ENCODE results near the gene LYST. TPM values are rescaled to one million over a fixed set of nuclear protein-coding genes. Genes with fewer than 3 reads are reported as not detected.

Gene LYST
- total RNA-seq, 2 experiments from 2014 or later, result 19.0 to 21.1 TPM

DNA sequence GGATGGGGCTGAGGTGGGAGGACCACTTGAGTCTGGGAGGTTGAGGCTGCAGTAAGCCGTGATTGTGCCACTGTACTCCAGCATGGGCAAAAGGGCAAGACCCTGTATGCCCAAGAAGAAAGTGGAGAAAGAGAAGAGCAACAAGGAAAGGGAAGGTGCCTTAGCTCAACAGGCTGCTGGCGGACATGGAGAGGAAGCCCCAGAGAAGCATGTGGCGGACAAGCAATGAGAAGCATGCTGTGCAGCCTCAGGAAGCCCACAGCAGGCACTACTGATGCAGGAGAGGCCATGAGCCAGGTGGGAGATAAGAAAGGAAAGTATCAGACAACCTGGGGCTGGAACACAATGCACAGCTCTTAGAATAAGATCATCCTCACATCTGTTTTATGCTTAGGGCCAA, 184.5 kb downstream of the LYST start:
- Mint-ChIP-seq H3K9me3 (no peaks in the 10 kb centered on the region), H3K4me1 (ENCODE audit: low read depth) (no peaks in the 10 kb centered on the region), H3K27me3 (ENCODE audit: low read depth) (no peaks in the 10 kb centered on the region), H3K27ac (no peak overlapping the region), H3K36me3 (ENCODE audit: low read depth) (peaks cover 29% of the 10 kb centered on the region), H3K4me3 (no peak overlapping the region)
- intact Hi-C loops (cut with micrococcal nuclease), result no loop called here
- no peak for DNase-seq
- CTCF ChIA-PET, result no interaction called here

DNA sequence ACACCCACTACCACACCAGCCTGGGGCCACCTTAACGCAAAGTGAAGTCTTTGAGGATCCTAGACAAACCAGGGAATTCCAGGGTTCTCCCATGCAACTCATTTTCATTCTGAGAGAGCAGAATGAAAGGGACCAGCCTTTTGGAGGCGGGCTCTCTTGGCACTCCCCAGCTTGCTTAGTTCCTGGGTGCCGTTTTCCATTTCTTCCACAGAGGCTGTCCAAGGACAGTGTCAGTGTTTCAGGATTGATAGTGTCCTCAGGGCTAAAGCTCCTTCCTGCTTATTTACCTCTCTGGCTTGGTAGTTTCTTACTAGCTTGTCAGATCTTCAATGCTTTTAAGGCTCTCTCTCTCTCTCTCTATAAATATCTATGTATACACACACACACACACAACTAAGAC, 187.1 kb downstream of the LYST start:
- no peak overlapping the region for H3K4me3 Mint-ChIP-seq
- H3K36me3 Mint-ChIP-seq (ENCODE audit: low read depth), result peaks cover 44% of the 10 kb centered on the region
- DNase-seq, result no peak
- H3K4me1 Mint-ChIP-seq (ENCODE audit: low read depth), result no peaks in the 10 kb centered on the region
- peaks cover 13% of the 10 kb centered on the region for H3K9me3 Mint-ChIP-seq
- CTCF ChIA-PET, result no interaction called here
- no peaks in the 10 kb centered on the region for H3K27me3 Mint-ChIP-seq (ENCODE audit: low read depth)
- intact Hi-C loops (cut with micrococcal nuclease), result no loop called here
- H3K27ac Mint-ChIP-seq, result no peak overlapping the region

DNA sequence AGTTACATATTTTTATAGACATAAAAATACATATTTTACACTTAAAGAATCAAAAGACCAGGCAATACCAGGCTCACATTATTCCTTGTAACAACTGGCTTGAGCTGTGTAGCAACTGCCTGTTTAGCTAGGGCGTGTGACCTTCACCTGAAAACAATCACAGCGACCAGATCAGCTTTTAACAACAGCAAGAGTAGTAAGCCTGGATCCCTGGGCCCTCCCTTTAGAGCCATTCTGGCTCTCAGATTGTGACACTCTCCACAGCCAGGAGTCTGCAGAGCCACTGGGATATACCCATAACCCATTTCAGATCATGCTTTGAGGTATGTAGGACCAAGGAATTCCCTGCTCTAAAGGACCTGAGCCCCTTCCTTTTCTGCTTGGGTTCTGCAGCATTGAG, 187.7 kb downstream of the LYST start:
- peaks cover 45% of the 10 kb centered on the region for H3K36me3 Mint-ChIP-seq (ENCODE audit: low read depth)
- no peak overlapping the region for H3K4me3 Mint-ChIP-seq
- H3K9me3 Mint-ChIP-seq, result peaks cover 13% of the 10 kb centered on the region
- no peak for DNase-seq
- H3K27ac Mint-ChIP-seq, result no peak overlapping the region
- intact Hi-C loops (cut with micrococcal nuclease), result no loop called here
- CTCF ChIA-PET, result interaction anchor here (0.5 kb wide), 1 partner anchor 15 kb away, joined by 3 read pairs; no protein-coding TSS in a partner anchor
- H3K4me1 Mint-ChIP-seq (ENCODE audit: low read depth), result no peaks in the 10 kb centered on the region
- H3K27me3 Mint-ChIP-seq (ENCODE audit: low read depth), result no peaks in the 10 kb centered on the region

DNA sequence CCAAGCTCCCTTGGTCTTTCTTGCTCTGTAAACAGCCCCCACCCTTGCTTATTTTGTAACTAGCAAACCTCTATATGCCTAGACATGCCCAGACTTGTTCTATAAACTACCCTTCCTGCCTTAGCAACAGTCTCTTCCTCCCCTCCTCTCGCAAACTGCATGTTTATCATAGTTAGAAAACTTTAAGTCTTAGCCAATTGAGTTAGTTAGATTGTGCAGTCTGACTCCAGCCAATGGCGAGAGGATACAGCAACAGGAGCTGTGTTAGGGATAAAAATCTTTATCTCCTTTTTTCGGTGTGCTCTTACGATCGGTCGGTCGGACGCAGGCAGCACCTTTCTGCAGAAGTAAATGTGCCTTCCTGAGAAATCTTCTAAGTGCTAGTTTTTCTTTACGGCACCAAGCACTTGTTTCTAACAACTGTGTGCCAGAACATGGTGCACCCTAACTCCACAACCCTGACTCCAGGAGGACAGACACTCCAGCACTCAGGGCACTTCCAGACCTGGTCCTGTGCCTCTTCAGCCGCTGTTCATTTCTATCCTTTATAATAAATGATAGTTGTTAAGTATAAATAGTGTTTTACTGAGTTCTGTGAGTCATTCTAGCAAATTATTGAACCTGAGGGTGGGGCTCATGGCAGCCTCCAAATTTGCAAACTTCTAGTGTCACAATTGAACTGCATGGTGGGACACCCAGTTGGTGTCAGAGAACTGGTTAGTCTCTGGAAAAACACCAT, 191.4 kb downstream of the LYST start:
- CTCF ChIA-PET, result no interaction called here
- Mint-ChIP-seq H3K9me3 (peaks cover 42% of the 10 kb centered on the region), H3K27ac (peak overlapping the region; percentile 68), H3K27me3 (ENCODE audit: low read depth) (no peaks in the 10 kb centered on the region), H3K4me1 (ENCODE audit: low read depth) (no peaks in the 10 kb centered on the region), H3K36me3 (ENCODE audit: low read depth) (peaks cover 69% of the 10 kb centered on the region), H3K4me3 (no peak overlapping the region)
- DNase-seq, result no peak
- intact Hi-C loops (cut with micrococcal nuclease), result no loop called here

DNA sequence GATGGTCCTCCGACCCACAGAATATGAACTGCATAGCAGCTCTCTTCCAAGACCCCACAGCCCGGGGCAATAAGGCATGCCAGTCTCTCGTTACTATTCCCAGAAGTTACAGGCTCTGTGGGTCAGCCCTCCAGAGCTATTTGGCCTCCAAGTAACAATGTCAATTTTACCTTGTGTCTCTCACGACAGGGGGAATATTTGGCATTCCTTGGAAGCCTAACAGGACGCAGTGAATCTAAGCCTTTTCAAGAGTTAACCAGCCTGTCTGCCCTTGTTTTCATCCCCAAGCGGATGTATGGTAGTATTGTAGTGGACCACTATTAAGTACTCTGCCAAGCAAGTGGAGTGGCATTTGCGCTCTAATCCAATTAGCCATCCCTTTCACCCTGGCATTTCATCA, 192.7 kb downstream of the LYST start:
- DNase-seq, result no peak
- Mint-ChIP-seq H3K27ac (no peak overlapping the region), H3K36me3 (ENCODE audit: low read depth) (peaks cover 73% of the 10 kb centered on the region), H3K9me3 (peaks cover 49% of the 10 kb centered on the region), H3K4me3 (no peak overlapping the region), H3K27me3 (ENCODE audit: low read depth) (no peaks in the 10 kb centered on the region), H3K4me1 (ENCODE audit: low read depth) (no peaks in the 10 kb centered on the region)
- intact Hi-C loops (cut with micrococcal nuclease), result no loop called here
- CTCF ChIA-PET, result no interaction called here

DNA sequence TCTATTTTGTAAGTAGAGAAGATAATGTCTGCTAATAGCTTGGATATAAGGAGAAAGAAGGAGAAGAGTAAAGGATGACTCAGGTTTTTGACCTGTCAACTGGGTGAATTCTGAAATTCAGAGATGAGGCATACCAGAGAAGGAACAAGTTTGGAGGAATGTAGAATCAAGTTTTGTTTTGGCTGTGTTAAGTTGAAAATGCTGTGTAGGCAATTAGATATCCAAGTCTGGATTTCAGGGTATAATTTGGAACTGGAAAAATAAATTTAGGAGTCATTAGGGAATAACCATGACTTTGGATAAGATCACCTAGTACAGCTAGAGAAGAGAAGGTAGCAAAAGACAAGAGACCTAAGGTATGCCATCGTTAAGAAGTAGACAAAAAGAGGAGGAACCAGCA, 194.7 kb downstream of the LYST start:
- no peak overlapping the region for H3K4me3 Mint-ChIP-seq
- H3K27me3 Mint-ChIP-seq (ENCODE audit: low read depth), result no peaks in the 10 kb centered on the region
- intact Hi-C loops (cut with micrococcal nuclease), result no loop called here
- H3K9me3 Mint-ChIP-seq, result peaks cover 49% of the 10 kb centered on the region
- H3K4me1 Mint-ChIP-seq (ENCODE audit: low read depth), result no peaks in the 10 kb centered on the region
- no peak for DNase-seq
- CTCF ChIA-PET, result no interaction called here
- H3K36me3 Mint-ChIP-seq (ENCODE audit: low read depth), result peaks cover 79% of the 10 kb centered on the region
- no peak overlapping the region for H3K27ac Mint-ChIP-seq

DNA sequence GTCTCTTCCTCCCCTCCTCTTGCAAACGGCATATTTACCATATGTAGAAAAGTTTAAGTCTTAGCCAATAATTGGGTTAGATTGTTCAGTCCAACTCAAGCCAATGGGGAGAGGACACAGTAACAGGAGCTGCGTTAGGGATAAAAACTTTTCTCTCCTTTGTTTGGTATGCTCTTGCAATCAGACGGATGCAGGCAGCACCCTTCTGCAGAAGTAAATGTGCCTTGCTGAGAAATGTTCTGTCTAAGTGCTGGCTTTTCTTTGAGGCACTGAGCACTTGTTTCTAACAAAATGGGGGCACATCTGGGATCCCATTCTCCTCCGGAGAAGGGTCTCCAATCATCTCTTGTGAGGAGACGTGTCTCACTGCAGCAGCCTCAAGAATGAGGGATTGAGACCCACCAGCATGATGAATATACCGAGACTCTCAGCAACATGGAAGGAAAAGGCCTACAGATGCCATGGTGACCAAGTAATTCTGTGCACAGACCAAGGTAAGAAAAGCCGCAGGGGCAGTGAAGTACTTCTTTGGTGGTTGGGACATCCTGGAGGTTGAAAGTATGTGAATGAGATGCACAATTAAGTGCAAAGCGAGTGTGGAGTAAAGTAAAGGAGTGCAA, 196.4 kb downstream of the LYST start:
- no peak overlapping the region for H3K4me3 Mint-ChIP-seq
- CTCF ChIA-PET, result no interaction called here
- peaks cover 62% of the 10 kb centered on the region for H3K36me3 Mint-ChIP-seq (ENCODE audit: low read depth)
- no peaks in the 10 kb centered on the region for H3K4me1 Mint-ChIP-seq (ENCODE audit: low read depth)
- peak overlapping the region; percentile 50 for H3K27ac Mint-ChIP-seq
- no peak for DNase-seq
- peaks cover 42% of the 10 kb centered on the region for H3K9me3 Mint-ChIP-seq
- intact Hi-C loops (cut with micrococcal nuclease), result no loop called here
- no peaks in the 10 kb centered on the region for H3K27me3 Mint-ChIP-seq (ENCODE audit: low read depth)

DNA sequence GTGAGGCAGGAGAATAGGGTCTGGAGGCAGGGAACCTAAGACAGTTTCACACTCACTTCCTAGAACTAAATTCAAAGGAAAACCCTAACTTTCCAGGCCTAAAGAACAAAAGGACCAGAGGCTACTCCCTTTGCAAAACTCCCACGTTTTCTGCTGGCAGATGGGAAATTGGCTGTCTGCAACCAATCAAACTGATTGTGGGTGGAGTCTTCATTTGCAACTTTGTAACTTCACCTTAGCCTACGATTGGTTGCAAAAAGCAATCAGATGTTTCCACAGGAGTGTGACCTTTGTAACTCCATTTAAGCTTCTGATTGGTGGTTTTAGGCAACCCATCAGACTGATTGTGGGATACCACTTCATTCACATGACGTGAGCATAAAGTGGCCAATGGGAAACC, 197.4 kb downstream of the LYST start:
- CTCF ChIA-PET, result no interaction called here
- H3K36me3 Mint-ChIP-seq (ENCODE audit: low read depth), result peaks cover 57% of the 10 kb centered on the region
- H3K27me3 Mint-ChIP-seq (ENCODE audit: low read depth), result no peaks in the 10 kb centered on the region
- no peaks in the 10 kb centered on the region for H3K4me1 Mint-ChIP-seq (ENCODE audit: low read depth)
- no peak for DNase-seq
- no peak overlapping the region for H3K27ac Mint-ChIP-seq
- intact Hi-C loops (cut with micrococcal nuclease), result no loop called here
- peaks cover 37% of the 10 kb centered on the region for H3K9me3 Mint-ChIP-seq
- H3K4me3 Mint-ChIP-seq, result no peak overlapping the region

DNA sequence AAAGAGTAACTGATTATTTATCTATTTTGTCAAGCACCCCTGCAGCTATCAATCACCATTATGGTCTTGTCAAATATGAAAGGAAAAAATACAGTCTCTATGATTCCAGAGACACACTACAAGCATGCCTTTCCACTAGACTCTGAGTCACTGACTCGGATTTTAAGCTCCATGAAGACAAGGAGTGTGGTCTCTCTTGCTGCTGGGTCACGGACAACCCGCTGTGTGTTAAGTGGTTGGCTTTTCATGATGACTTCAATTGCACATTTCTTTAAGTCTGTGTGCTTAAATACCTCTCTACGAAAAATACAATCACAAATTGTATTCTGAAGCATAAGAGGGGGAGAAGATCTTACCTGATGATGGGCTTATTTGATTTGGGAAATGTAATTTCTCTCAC, 203.1 kb downstream of the LYST start:
- Mint-ChIP-seq H3K27me3 (ENCODE audit: low read depth) (no peaks in the 10 kb centered on the region), H3K36me3 (ENCODE audit: low read depth) (peaks cover 16% of the 10 kb centered on the region), H3K27ac (no peak overlapping the region), H3K4me3 (no peak overlapping the region), H3K9me3 (no peaks in the 10 kb centered on the region), H3K4me1 (ENCODE audit: low read depth) (no peaks in the 10 kb centered on the region)
- intact Hi-C loops (cut with micrococcal nuclease), result no loop called here
- no peak for DNase-seq
- CTCF ChIA-PET, result interaction anchor here (0.6 to 0.7 kb wide), 2 partner anchors 15 to 121 kb away, joined by 3 read pairs; no protein-coding TSS in a partner anchor

DNA sequence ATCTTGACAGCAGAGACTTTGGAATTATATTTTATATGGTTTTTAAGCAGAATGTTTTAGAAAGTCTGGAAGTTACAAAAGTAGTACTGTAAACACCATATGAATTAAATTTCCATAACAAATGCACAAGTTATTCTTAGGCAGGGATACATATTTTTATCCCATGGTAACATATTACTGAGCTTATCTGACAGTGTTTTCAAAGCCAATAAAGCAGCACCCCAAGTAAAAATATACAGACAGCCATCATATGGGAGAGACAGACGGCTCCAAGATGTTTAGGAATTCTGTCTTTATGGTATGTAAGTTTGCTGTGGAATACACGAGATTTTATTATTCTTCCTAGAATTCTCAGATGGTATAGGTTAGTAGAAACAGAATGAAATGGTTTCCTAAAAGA, 205.1 kb downstream of the LYST start:
- no peak for DNase-seq
- no peak overlapping the region for H3K27ac Mint-ChIP-seq
- CTCF ChIA-PET, result no interaction called here

DNA sequence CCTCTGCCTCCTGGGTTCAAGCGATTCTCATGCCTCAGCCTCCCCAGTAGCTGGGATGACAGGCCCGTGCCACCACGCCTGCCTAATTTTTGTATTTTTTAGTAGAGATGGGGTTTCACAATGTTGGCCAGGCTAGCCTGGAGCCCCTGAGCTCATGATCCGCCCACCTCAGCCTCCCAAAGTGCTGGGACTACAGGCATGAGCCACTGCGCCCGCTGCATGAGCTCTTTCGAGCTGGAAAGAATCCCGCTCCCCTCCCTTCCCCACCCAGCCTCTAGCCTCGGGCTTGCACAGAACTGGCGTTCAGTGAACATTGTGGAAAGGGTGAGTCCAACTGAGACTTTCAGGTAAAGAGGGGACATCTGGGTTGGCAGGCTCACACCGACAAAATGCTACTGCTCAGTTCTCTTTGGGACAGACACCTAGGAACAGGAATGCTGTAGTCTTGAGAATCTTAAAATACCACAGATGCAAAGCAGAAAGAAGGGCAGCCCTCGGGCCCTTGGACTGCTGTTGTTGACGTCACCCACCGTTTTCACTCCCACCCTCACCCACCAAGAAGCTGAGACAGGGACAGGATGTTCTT, 207.4 kb downstream of the LYST start:
- CTCF ChIA-PET, result interaction anchor here (0.6 kb wide), 2 partner anchors 315 to 875 kb away, joined by 3 to 4 read pairs; no protein-coding TSS in a partner anchor
- no peaks in the 10 kb centered on the region for H3K4me1 Mint-ChIP-seq (ENCODE audit: low read depth)
- H3K27me3 Mint-ChIP-seq (ENCODE audit: low read depth), result peaks cover 9% of the 10 kb centered on the region
- no peak overlapping the region for H3K4me3 Mint-ChIP-seq
- H3K9me3 Mint-ChIP-seq, result peaks cover under 1% of the 10 kb centered on the region
- H3K27ac Mint-ChIP-seq, result no peak overlapping the region
- no peak for DNase-seq
- peaks cover 11% of the 10 kb centered on the region for H3K36me3 Mint-ChIP-seq (ENCODE audit: low read depth)
- intact Hi-C loops (cut with micrococcal nuclease), result no loop called here

More for the DNA sequence above, 205.1 kb downstream of the LYST start:
- intact Hi-C loops (cut with micrococcal nuclease), result no loop called here
- Mint-ChIP-seq H3K4me1 (ENCODE audit: low read depth) (no peaks in the 10 kb centered on the region), H3K4me3 (no peak overlapping the region), H3K36me3 (ENCODE audit: low read depth) (peaks cover 14% of the 10 kb centered on the region), H3K27me3 (ENCODE audit: low read depth) (peaks cover 2% of the 10 kb centered on the region), H3K9me3 (no peaks in the 10 kb centered on the region)

DNA sequence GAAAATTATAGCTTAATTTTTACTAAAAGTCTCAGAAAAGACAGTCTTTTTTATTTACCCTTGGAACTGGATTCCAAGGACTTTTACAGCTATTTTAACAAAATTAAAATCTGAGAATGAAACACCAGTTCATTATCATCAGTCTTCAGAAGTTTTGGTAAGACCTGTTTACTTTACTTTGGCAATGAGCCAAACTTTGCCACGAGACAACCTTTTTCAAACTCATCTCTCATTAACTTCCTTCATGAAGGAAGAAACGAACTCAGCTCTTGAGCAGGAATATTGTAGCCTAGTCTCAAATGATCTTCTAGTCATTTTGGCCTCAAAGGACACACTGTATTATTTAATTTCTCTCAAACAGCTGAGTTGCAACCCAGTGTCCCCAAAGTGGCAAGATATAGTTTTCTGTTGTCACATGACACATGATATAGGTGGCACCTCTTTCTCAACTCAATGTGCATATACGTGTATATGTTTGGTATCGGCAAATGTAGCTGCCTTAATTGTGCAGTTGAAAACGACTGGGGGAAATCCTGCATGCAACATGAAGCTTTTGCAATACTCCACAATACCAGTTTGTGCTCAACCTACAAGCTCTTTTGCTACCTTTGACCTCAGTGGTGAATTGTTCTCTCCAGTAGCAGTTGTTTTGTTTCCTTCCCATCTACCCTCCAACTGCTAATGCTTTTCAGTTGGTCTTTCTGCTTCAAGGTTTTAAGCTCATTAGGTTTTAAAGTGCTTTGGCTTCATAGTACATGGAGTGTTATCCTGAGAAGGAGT, 208.8 kb downstream of the LYST start:
- H3K36me3 Mint-ChIP-seq (ENCODE audit: low read depth), result peaks cover 5% of the 10 kb centered on the region
- intact Hi-C loops (cut with micrococcal nuclease), result no loop called here
- no peak overlapping the region for H3K4me3 Mint-ChIP-seq
- CTCF ChIA-PET, result interaction anchor here (1.1 kb wide), 1 partner anchor 100 kb away, joined by 3 read pairs; no protein-coding TSS in a partner anchor
- H3K9me3 Mint-ChIP-seq, result peaks cover 6% of the 10 kb centered on the region
- no peaks in the 10 kb centered on the region for H3K4me1 Mint-ChIP-seq (ENCODE audit: low read depth)
- no peak overlapping the region for H3K27ac Mint-ChIP-seq
- H3K27me3 Mint-ChIP-seq (ENCODE audit: low read depth), result peaks cover 19% of the 10 kb centered on the region
- no peak for DNase-seq

Data from activated naive CD4-positive, alpha-beta T cell treated with anti-CD3 and anti-CD28 coated beads for 36 hours (primary cell).